T-cell (primary cell): ENCODE data around the gene DOK3. TPM values are rescaled to one million over a fixed set of nuclear protein-coding genes. Genes with fewer than 3 reads are reported as not detected.
A peak's percentile ranks its signal among the peaks of the same experiment; 100 is the strongest.

Experiments used
- ATAC-seq, 4 experiments: fragments of 200-7000 bp in 3 of 4; fragments of 150-1000 bp in 1 of 4; cut with Tn5 transposase; replicated peaks in 1 of 4; 1 replicate in 3 of 4; 2 replicates in 1 of 4; pipeline ENCODE4 v1.10.0; 2021; ENCODE audit warnings: moderate library complexity in 3 of 4, mild to moderate bottlenecking in 2 of 4, moderate number of reproducible peaks in 1 of 4
- CTCF ChIA-PET, 2 donors: fragments of 300-600 bp; sonication (Branson Sonifier 250); formaldehyde crosslinking; loops; one replicate each; lab custom pipeline; 2022; ENCODE audit warnings: antibody characterized with exemption in 2 of 2; lab: Charles Lee
- POLR2A ChIA-PET, 2 donors: fragments of 300-600 bp; sonication (Branson Sonifier 250); formaldehyde crosslinking; loops; one replicate each; lab custom pipeline; 2022; ENCODE audit warnings: antibody characterized with exemption in 2 of 2; lab: Charles Lee
- DNase-seq, 35 experiments: peaks; one replicate each; pipeline versions ENCODE4 v3.0.0 to v3.0.0-alpha.2; 2013 to 2023
- H3K27ac ChIP-seq: one replicate; pipeline ENCODE4 v1.5.1; 2013; ENCODE audit warnings: low read length
- H3K27me3 ChIP-seq, 2 experiments: replicated peaks in 1 of 2; 1 replicate in 1 of 2; 2 replicates in 1 of 2; pipeline versions ENCODE4 v1.6.1 to v1.7.0; 2013; ENCODE audit warnings: low read length in 1 of 2, mixed read lengths in 1 of 2; ENCODE audit not compliant: control insufficient read depth in 2 of 2, insufficient read depth in 2 of 2; ENCODE audit errors: extremely low read depth in 1 of 2
- H3K36me3 ChIP-seq, 2 donors: 1 replicate in 1 of 2; 2 replicates in 1 of 2; pipeline versions ENCODE4 v1.6.1 to v1.7.0; 2013; ENCODE audit warnings: low read length in 1 of 2; ENCODE audit not compliant: control insufficient read depth in 2 of 2, insufficient read depth in 1 of 2; ENCODE audit errors: extremely low read depth in 1 of 2
- H3K4me1 ChIP-seq, 2 experiments: 1 replicate in 1 of 2; 2 replicates in 1 of 2; pipeline versions ENCODE4 v1.6.1 to v1.7.0; 2013; ENCODE audit warnings: low read length in 2 of 2, mixed read lengths in 1 of 2; ENCODE audit not compliant: insufficient read depth in 2 of 2, control insufficient read depth in 1 of 2; ENCODE audit errors: extremely low read depth in 1 of 2
- H3K4me3 ChIP-seq, 2 donors: 1 replicate in 1 of 2; 2 replicates in 1 of 2; pipeline versions ENCODE4 v1.5.1 to v1.7.0; 2013; ENCODE audit warnings: mild to moderate bottlenecking in 2 of 2, low read length in 1 of 2, moderate library complexity in 1 of 2; ENCODE audit not compliant: control insufficient read depth in 1 of 2; ENCODE audit errors: extremely low read depth in 1 of 2
- H3K9me3 ChIP-seq: 2 replicates; pipeline ENCODE4 v1.7.0; 2013
- H3K27ac Mint-ChIP-seq, 2 donors: one replicate each; pipeline ENCODE4 v1.8.0; 2020 to 2021; ENCODE audit warnings: mild to moderate bottlenecking in 2 of 2, mixed read lengths in 2 of 2
- H3K27me3 Mint-ChIP-seq, 2 donors: one replicate each; pipeline ENCODE4 v1.8.0; 2021 to 2022; ENCODE audit warnings: mixed read lengths in 2 of 2
- H3K36me3 Mint-ChIP-seq: one replicate; pipeline ENCODE4 v1.8.0; 2021; ENCODE audit warnings: mixed read lengths
- H3K4me1 Mint-ChIP-seq, 3 donors: one replicate each; pipeline ENCODE4 v1.8.0; 2020 to 2022; ENCODE audit warnings: mixed read lengths in 3 of 3, mild to moderate bottlenecking in 1 of 3
- H3K4me3 Mint-ChIP-seq, 3 donors: one replicate each; pipeline ENCODE4 v1.8.0; 2020 to 2022; ENCODE audit warnings: mild to moderate bottlenecking in 3 of 3, mixed read lengths in 3 of 3, moderate library complexity in 3 of 3
- H3K9me3 Mint-ChIP-seq, 3 donors: one replicate each; pipeline ENCODE4 v1.8.0; 2020 to 2022; ENCODE audit warnings: mixed read lengths in 3 of 3
- WGBS: methylation state at CpG from one replicate; pipeline ENCODE4 v1.1.5; 2013; ENCODE audit warnings: missing lambda C conversion rate; ENCODE audit not compliant: insufficient coverage; 5-methylcytosine and 5-hydroxymethylcytosine counted together
- total RNA-seq, 35 experiments: library from RNA in 6 of 35; stranded (reverse) in 6 of 35; fragments of 120-200 nt in 1 of 35; gene quantifications; one replicate each; pipeline versions ENCODE4 v1.2.1 to v1.2.4 and lab custom pipeline; 2013 to 2026

The DOK3 gene
- total RNA-seq, 5 donors from 2014 or later (not counting 1 experiment from before 2014, with no cell fraction given), result 1.1 to 5.8 (median 4.3) TPM

DNA sequence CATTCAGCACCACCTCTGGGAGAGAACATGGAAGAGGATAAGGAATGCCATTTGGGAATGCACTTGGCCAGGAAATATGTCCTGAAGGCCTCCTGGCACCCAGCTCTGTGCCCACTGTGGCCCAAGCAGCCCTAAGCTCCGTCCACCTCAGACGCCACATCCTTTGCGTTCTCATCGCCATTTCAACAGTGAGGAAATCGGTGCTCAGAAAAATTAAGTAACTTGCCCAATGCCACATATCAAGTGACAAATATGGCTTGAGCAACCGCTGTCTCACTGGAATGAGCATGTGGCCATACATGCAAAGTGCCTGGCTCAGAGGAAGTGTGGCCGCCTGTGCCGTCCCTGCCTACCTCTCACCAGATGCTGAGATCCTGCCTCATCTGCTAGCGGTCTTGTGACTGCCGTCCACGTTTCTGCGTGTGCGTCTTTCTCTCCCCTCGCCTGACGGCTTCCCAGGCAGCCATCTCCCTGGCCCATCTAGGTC is 984 bp upstream of the DOK3 start:
- no peak overlapping the region for H3K4me3 ChIP-seq
- no peaks in the 10 kb centered on the region for H3K27me3 ChIP-seq
- DNase-seq (peak in 1 of 35 experiments; percentile 46), ATAC-seq (no peak)
- H3K4me1 ChIP-seq, result peaks cover 3 to 32% of the 10 kb centered on the region in 2 experiments
- H3K27ac ChIP-seq, result no peak overlapping the region
- POLR2A ChIA-PET, result no interaction called here
- H3K36me3 ChIP-seq, result peaks cover 17 to 54% of the 10 kb centered on the region in 2 donors
- CTCF ChIA-PET, result no interaction called here
- H3K27ac Mint-ChIP-seq, result no peak overlapping the region
- H3K9me3 ChIP-seq, result no peaks in the 10 kb centered on the region
- no peak overlapping the region for H3K4me3 Mint-ChIP-seq
- H3K4me1 Mint-ChIP-seq, result peaks cover 8 to 21% (median 20%) of the 10 kb centered on the region in 3 donors
- WGBS, result 88% methylated on average over 15 of the region's 15 CpGs
- peaks cover 30% of the 10 kb centered on the region for H3K36me3 Mint-ChIP-seq
- no peaks in the 10 kb centered on the region for H3K27me3 Mint-ChIP-seq
- H3K9me3 Mint-ChIP-seq, result no peaks in the 10 kb centered on the region

DNA sequence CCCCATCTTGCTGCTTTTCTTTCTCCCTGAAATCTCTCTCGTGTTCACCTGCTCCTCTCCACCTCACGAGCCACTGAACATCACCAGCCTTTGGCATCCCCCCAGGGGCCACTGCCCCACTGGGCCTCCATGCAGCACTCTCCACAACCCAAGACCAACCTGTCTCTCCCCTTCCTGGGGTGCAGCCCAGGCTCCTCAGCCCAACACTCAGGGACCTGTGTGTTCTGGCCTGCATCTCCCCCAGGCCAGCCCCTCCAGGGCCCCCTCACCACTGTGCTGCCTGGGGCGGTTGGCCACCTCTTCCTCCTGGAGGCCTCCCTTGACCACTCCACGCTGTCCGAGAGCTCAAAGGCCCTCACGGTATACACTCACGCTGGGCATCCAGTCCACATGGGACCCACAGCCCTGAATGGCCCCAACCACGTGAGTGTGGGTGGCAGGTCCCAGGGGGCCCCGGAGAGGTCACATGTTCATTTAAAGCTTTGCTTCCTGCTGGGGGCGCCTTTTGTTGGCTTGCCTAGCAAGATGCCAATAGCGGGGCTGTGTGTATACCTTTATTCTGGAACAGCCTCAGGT is 453 bp upstream of the DOK3 start:
- no peak overlapping the region for H3K4me3 ChIP-seq
- POLR2A ChIA-PET, result no interaction called here
- ATAC-seq, result peak in 2 of 4 experiments; percentile 32 to 33

DNA sequence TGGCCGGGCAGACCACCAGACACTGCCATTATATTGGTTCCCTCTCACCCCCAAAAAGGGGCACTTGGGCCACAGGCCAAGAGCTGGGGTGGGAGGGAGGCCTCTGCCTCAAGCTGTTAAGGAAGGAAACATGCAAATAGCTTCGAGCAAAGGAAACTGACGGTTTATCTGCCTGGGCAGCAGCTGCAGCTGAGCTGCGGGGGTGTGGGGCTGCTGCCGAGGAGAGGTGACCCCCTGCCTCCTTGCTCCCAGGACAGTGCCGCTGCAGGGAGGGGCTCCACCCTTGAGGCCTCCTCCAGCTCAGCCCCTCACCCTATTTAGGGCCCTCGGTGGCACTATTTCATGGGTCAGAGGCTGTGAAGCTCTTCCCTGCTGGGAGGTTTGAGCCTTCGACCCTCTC is 789 bp downstream of the DOK3 start:
- Mint-ChIP-seq H3K4me3 (peak overlapping the region in 1 of 3 donors; percentile 31), H3K9me3 (no peaks in the 10 kb centered on the region), H3K27me3 (no peaks in the 10 kb centered on the region), H3K36me3 (peaks cover 19% of the 10 kb centered on the region), H3K27ac (no peak overlapping the region), H3K4me1 (peaks cover 0 to 16% (median 14%) of the 10 kb centered on the region in 3 donors)
- 36% methylated on average over 5 of the region's 8 CpGs for WGBS
- POLR2A ChIA-PET, result no interaction called here
- no peak overlapping the region for H3K27ac ChIP-seq
- H3K4me3 ChIP-seq, result no peak overlapping the region
- CTCF ChIA-PET, result no interaction called here
- no peaks in the 10 kb centered on the region for H3K27me3 ChIP-seq
- H3K4me1 ChIP-seq, result peaks cover 2 to 17% of the 10 kb centered on the region in 2 experiments
- DNase-seq (no peak), ATAC-seq (no peak)
- no peaks in the 10 kb centered on the region for H3K9me3 ChIP-seq
- H3K36me3 ChIP-seq, result peaks cover 17 to 36% of the 10 kb centered on the region in 2 donors

More for the DNA sequence above, 453 bp upstream of the DOK3 start:
- peaks cover 2 to 16% (median 15%) of the 10 kb centered on the region in 3 donors for H3K4me1 Mint-ChIP-seq
- no peaks in the 10 kb centered on the region for H3K27me3 Mint-ChIP-seq
- CTCF ChIA-PET, result interaction anchor here in 1 of 2 donors (0.6 kb wide), 1 partner anchor 417 kb away, joined by 5 read pairs; no protein-coding TSS in a partner anchor
- Histone ChIP-seq H3K36me3 (peaks cover 17 to 49% of the 10 kb centered on the region in 2 donors), H3K27ac (no peak overlapping the region), H3K4me1 (peaks cover 2 to 27% of the 10 kb centered on the region in 2 experiments), H3K9me3 (no peaks in the 10 kb centered on the region), H3K27me3 (no peaks in the 10 kb centered on the region)
- peaks cover 26% of the 10 kb centered on the region for H3K36me3 Mint-ChIP-seq
- 70% methylated on average over 10 of the region's 11 CpGs for WGBS
- no peak for DNase-seq
- H3K9me3 Mint-ChIP-seq, result no peaks in the 10 kb centered on the region
- H3K4me3 Mint-ChIP-seq, result peak overlapping the region in 2 of 3 donors; percentile 24
- peak overlapping the region in 1 of 2 donors; percentile 65 for H3K27ac Mint-ChIP-seq

DNA sequence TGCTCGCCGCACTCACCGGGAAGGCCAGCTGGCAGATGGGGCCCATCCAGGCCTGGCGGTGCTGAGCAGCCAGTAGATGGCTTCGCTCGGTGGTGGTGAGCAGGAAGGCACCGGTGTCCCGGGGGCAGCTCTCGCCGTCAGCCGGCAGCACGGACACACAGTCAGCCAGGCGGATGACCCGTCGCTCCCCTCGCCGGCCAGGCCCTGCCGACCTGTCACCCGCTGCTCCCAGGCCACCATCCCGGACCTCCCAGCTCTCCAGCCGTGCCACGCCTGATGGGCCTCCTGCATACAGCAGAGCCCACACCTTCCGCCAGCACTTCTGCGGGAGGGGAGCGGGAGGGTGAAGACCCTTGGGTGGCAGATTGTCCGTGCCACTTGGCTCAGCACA is 1.4 kb downstream of the DOK3 start:
- Mint-ChIP-seq H3K27me3 (no peaks in the 10 kb centered on the region), H3K36me3 (peaks cover 13% of the 10 kb centered on the region), H3K4me3 (peak overlapping the region in 1 of 3 donors; percentile 15), H3K9me3 (no peaks in the 10 kb centered on the region), H3K4me1 (peaks cover 0 to 16% (median 14%) of the 10 kb centered on the region in 3 donors), H3K27ac (no peak overlapping the region)
- no peak for ATAC-seq
- peaks cover 2 to 17% of the 10 kb centered on the region in 2 experiments for H3K4me1 ChIP-seq
- no peaks in the 10 kb centered on the region for H3K27me3 ChIP-seq
- H3K27ac ChIP-seq, result no peak overlapping the region
- 82% methylated on average over 25 of the region's 26 CpGs for WGBS
- H3K36me3 ChIP-seq, result peaks cover 12 to 30% of the 10 kb centered on the region in 2 donors
- ChIA-PET POLR2A (no interaction called here), CTCF (no interaction called here)
- no peak for DNase-seq
- H3K4me3 ChIP-seq, result no peak overlapping the region
- no peaks in the 10 kb centered on the region for H3K9me3 ChIP-seq

DNA sequence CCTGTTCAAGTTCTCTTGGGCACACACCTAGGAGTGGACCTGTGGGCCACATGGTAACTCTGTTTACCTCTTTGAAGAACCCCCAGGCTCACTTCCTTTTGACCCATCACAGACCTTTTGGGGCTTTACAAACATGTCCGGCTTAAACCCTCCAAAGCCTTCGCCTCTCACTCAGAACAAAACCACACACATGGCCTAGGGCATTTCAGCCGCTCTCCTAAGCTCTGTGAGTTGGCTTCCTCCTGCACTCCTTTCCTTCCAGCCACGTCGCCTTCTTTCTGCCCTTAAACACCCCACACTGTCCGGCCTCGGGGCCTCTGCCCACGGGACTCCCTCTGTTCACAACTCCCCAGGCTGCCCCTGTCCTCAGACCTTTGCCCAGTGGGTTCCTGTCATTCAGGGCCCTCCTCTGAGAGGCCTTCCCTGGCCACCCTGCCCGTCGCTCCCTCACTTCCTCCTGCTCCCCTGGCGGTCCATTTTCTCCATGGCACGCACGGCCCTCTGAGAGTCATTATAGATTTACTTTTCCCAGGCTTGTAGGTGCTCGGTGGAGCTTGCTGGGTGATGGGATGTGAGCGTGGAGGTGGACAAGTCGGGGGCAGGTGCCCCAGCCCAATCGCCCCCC is 1.9 kb downstream of the DOK3 start:
- WGBS, result 85% methylated on average over 10 of the region's 17 CpGs
- H3K4me3 ChIP-seq, result no peak overlapping the region
- peaks cover 2 to 17% of the 10 kb centered on the region in 2 experiments for H3K4me1 ChIP-seq
- peaks cover 7 to 25% of the 10 kb centered on the region in 2 donors for H3K36me3 ChIP-seq
- peaks cover 0 to 16% (median 14%) of the 10 kb centered on the region in 3 donors for H3K4me1 Mint-ChIP-seq
- H3K9me3 ChIP-seq, result no peaks in the 10 kb centered on the region
- H3K27me3 ChIP-seq, result no peaks in the 10 kb centered on the region
- H3K27ac Mint-ChIP-seq, result no peak overlapping the region
- H3K27ac ChIP-seq, result no peak overlapping the region
- POLR2A ChIA-PET, result no interaction called here
- no peaks in the 10 kb centered on the region for H3K9me3 Mint-ChIP-seq
- H3K4me3 Mint-ChIP-seq, result peak overlapping the region in 1 of 3 donors; percentile 15
- no peak for ATAC-seq
- H3K27me3 Mint-ChIP-seq, result no peaks in the 10 kb centered on the region
- CTCF ChIA-PET, result no interaction called here
- no peak for DNase-seq
- H3K36me3 Mint-ChIP-seq, result peaks cover 9% of the 10 kb centered on the region

DNA sequence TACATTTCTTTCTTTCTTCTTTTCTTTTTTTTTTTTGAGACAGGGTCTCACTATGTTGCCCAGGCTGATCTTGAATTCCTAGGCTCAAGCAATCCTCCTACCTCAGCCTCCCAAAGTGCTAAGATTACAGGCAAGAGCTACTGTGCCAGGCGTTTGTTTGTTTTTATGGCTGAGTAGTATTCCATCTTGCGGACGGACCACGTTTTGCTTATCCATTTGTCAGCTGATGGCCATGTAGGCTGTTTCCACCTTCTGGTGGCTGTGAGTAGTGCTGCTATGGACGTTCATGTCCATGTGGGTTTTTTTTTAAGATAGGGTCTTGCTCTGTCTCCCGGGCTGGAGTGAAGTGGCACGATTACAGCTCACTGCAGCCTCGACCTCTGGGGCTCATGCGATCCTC is 2.5 kb downstream of the DOK3 start:
- peaks cover 7 to 20% of the 10 kb centered on the region in 2 donors for H3K36me3 ChIP-seq
- H3K9me3 Mint-ChIP-seq, result no peaks in the 10 kb centered on the region
- H3K4me1 Mint-ChIP-seq, result peaks cover 0 to 16% (median 15%) of the 10 kb centered on the region in 3 donors
- no peak for ATAC-seq
- peaks cover 2 to 17% of the 10 kb centered on the region in 2 experiments for H3K4me1 ChIP-seq
- no peaks in the 10 kb centered on the region for H3K27me3 Mint-ChIP-seq
- H3K36me3 Mint-ChIP-seq, result peaks cover 9% of the 10 kb centered on the region
- H3K27ac Mint-ChIP-seq, result no peak overlapping the region
- DNase-seq, result no peak
- H3K4me3 Mint-ChIP-seq, result no peak overlapping the region
- no peaks in the 10 kb centered on the region for H3K9me3 ChIP-seq
- POLR2A ChIA-PET, result no interaction called here
- CTCF ChIA-PET, result interaction anchor here in 1 of 2 donors (0.7 kb wide), 1 partner anchor 191 kb away, joined by 5 read pairs; no protein-coding TSS in a partner anchor
- no peak overlapping the region for H3K27ac ChIP-seq
- H3K27me3 ChIP-seq, result no peaks in the 10 kb centered on the region
- 95% methylated on average over 7 of the region's 9 CpGs for WGBS
- H3K4me3 ChIP-seq, result no peak overlapping the region
